Nephron (organoid): ENCODE data around the gene SRGAP3.

Experiments
- H3K27ac Mint-ChIP-seq, 3 experiments: 2 replicates each; pipeline ENCODE4 v1.8.0; 2020; ENCODE audit warnings: mixed read lengths in 3 of 3, mild to moderate bottlenecking in 2 of 3, moderate library complexity in 1 of 3
- H3K27me3 Mint-ChIP-seq: 2 replicates; pipeline ENCODE4 v1.8.0; 2021; ENCODE audit warnings: low read depth, mild to moderate bottlenecking, moderate library complexity, mixed read lengths
- H3K36me3 Mint-ChIP-seq: 2 replicates; pipeline ENCODE4 v1.8.0; 2020; ENCODE audit warnings: low read depth, mixed read lengths
- H3K4me1 Mint-ChIP-seq: 2 replicates; pipeline ENCODE4 v1.8.0; 2020; ENCODE audit warnings: mixed read lengths
- H3K4me3 Mint-ChIP-seq, 3 experiments: 2 replicates each; pipeline ENCODE4 v1.8.0; 2020; ENCODE audit warnings: mild to moderate bottlenecking in 3 of 3, mixed read lengths in 3 of 3, moderate library complexity in 2 of 3
- H3K9me3 Mint-ChIP-seq: 2 replicates; pipeline ENCODE4 v1.8.0; 2020; ENCODE audit warnings: mixed read lengths
- TF ChIP-seq, protein P1 (sequence below), 3 experiments: fragments of 200-600 bp; sonication (generic); IDR thresholded peaks; one replicate each; pipeline ENCODE4 v1.5.0; 2021; ENCODE audit warnings: antibody characterized with exemption in 3 of 3; ENCODE audit not compliant: unreplicated experiment in 3 of 3

Gene SRGAP3

DNA sequence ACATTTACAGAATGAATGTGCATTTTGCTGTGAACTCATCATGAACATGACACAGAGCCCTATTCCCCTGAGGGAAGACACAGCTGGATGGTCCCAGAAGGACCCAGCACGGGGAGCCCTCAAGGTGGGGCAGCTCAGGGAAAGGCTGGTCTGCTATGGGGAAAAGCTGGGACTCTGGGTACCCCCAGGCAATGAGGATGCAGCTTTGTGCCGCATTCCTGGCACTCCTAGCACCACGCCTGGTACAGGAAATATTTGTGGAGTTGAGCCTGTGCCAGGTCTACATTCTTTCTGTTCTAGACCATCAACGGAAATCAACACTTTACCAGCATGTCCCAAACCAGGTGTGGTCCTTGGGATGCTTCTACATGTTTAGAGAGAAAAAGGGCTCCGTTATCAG lies 74.0 kb downstream of the SRGAP3 start:
- TF ChIP-seq, protein P1, sequence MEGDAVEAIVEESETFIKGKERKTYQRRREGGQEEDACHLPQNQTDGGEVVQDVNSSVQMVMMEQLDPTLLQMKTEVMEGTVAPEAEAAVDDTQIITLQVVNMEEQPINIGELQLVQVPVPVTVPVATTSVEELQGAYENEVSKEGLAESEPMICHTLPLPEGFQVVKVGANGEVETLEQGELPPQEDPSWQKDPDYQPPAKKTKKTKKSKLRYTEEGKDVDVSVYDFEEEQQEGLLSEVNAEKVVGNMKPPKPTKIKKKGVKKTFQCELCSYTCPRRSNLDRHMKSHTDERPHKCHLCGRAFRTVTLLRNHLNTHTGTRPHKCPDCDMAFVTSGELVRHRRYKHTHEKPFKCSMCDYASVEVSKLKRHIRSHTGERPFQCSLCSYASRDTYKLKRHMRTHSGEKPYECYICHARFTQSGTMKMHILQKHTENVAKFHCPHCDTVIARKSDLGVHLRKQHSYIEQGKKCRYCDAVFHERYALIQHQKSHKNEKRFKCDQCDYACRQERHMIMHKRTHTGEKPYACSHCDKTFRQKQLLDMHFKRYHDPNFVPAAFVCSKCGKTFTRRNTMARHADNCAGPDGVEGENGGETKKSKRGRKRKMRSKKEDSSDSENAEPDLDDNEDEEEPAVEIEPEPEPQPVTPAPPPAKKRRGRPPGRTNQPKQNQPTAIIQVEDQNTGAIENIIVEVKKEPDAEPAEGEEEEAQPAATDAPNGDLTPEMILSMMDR (IDR thresholded peaks at IDR 0.05; ENCODE audit: unreplicated experiment in 3 of 3) = no peak
- no peaks in the 10 kb centered on the region for H3K27me3 Mint-ChIP-seq
- H3K9me3 Mint-ChIP-seq = no peaks in the 10 kb centered on the region
- no peak overlapping the region for H3K4me3 Mint-ChIP-seq
- H3K36me3 Mint-ChIP-seq = no peaks in the 10 kb centered on the region
- H3K27ac Mint-ChIP-seq = peak overlapping the region in 1 of 3 experiments; percentile 23
- H3K4me1 Mint-ChIP-seq = peaks cover 44% of the 10 kb centered on the region

DNA sequence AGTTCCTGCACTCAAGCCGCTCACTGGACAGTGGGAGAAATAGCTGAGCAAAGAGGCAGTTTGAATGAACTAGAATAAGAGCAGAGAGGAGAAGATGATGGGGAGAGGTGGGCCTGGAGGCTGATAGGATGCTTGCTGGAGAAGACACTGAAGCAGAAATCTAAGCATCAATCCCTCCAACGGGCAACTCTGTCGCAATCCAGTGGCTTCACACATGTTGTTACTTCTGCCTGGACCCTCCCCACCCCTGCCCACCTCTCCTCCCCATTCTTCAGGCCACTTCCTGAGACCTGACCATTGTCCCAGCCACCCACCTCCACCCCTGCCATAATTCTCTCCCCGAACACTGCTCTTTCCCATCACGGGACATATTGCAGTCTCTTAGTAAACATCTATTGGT lies 76.0 kb downstream of the SRGAP3 start:
- H3K36me3 Mint-ChIP-seq = no peaks in the 10 kb centered on the region
- no peaks in the 10 kb centered on the region for H3K27me3 Mint-ChIP-seq
- H3K9me3 Mint-ChIP-seq = no peaks in the 10 kb centered on the region
- H3K4me1 Mint-ChIP-seq = peaks cover 36% of the 10 kb centered on the region
- H3K4me3 Mint-ChIP-seq = no peak overlapping the region
- peak overlapping the region; percentile 34 to 82 (median 47) for H3K27ac Mint-ChIP-seq
- TF ChIP-seq, protein P1 (IDR thresholded peaks at IDR 0.05; ENCODE audit: unreplicated experiment in 3 of 3) = no peak

DNA sequence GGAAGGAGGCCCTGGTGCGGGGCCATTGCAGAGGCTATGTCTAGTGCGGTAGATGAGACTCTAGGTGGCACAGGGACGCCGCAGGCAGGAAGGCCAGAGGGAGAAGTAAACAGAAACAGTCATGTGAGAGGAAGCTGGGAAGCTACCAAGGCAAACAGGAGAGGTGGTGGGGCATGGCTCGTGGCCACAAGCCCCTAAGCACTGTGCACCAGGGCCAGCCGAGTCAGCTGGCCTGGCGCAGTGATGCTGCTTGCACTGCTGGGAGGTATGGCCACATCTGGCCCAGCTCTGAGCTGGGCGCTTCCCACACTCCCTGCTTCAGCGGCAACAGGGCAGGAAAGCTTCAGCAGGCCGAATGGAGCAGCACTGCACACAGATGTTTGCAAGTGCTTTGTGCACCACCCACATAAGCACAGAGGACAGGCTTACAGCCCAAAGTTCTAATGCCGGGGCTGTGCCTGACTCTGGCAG lies 76.6 kb downstream of the SRGAP3 start:
- Mint-ChIP-seq H3K36me3 (no peaks in the 10 kb centered on the region), H3K9me3 (no peaks in the 10 kb centered on the region), H3K4me3 (no peak overlapping the region), H3K4me1 (peaks cover 35% of the 10 kb centered on the region), H3K27me3 (no peaks in the 10 kb centered on the region), H3K27ac (peak overlapping the region; percentile 34 to 82 (median 47))
- TF ChIP-seq, protein P1 (IDR thresholded peaks at IDR 0.05; ENCODE audit: unreplicated experiment in 3 of 3) = no peak

DNA sequence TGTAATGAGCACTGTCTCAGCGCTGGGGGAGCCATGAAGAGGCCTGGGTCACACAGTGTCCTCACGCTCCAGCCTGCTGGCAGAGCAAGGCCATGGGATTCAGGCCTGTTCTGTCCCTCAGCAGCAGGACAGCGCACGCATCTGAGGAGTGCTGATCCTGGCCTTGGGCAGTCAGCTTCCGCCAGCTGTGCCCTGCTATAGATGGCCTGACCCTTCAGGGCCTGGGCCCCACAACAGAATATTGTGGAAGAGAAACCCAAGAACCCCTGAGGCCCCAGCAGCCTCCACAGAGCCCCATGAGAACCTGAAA lies 78.6 kb downstream of the SRGAP3 start:
- no peak overlapping the region for H3K27ac Mint-ChIP-seq

DNA sequence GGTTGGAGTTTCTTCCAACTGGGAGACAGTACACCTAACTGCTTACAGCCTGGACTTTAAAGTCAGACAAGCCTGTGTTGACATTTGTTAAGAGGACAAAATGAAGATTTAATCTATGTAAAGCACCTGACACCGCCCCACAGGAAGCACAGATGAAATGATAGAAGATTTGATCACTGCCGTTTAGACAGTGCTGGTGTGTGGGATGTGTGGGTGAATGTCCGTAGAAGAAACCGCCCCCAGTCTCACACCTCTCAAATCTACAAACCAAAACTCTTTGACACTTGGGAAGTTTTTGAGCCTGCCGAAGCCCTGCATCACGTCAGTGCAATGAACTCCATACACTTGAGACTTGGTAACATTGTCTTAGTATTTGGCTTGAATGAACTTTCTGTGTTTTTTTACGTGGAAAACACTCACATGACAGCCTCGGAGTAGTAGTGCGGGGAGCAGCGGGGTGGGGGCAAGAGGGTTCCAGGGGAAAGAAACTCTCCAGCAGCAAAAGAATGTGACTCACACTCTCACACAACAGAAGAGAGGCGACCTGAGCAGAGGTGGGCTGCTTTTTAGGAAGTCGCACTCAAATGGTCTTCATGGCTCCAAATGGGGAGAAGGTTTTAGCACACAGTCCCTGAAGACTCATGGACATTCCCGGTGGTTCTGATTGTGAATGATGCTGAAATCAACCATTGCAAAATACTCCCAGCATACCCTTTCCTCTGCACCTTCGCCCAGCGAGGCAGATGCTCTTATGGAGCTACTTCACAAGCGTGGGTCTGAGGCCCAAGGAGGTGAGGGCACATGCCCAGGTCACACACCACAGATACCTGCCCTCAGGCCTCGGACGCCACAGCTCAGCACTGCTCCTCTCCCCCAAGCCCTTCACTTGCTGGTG lies 79.2 kb downstream of the SRGAP3 start:
- TF ChIP-seq, protein P1 (IDR thresholded peaks at IDR 0.05; ENCODE audit: unreplicated experiment in 3 of 3) = no peak
- H3K9me3 Mint-ChIP-seq = no peaks in the 10 kb centered on the region
- H3K27me3 Mint-ChIP-seq = no peaks in the 10 kb centered on the region
- H3K27ac Mint-ChIP-seq = no peak overlapping the region
- no peaks in the 10 kb centered on the region for H3K36me3 Mint-ChIP-seq
- H3K4me3 Mint-ChIP-seq = no peak overlapping the region
- H3K4me1 Mint-ChIP-seq = peaks cover 33% of the 10 kb centered on the region

More for the DNA sequence above, 78.6 kb downstream of the SRGAP3 start:
- TF ChIP-seq, protein P1 (IDR thresholded peaks at IDR 0.05; ENCODE audit: unreplicated experiment in 3 of 3) = no peak
- Mint-ChIP-seq H3K4me1 (peaks cover 35% of the 10 kb centered on the region), H3K27me3 (no peaks in the 10 kb centered on the region), H3K9me3 (no peaks in the 10 kb centered on the region), H3K36me3 (no peaks in the 10 kb centered on the region), H3K4me3 (no peak overlapping the region)

DNA sequence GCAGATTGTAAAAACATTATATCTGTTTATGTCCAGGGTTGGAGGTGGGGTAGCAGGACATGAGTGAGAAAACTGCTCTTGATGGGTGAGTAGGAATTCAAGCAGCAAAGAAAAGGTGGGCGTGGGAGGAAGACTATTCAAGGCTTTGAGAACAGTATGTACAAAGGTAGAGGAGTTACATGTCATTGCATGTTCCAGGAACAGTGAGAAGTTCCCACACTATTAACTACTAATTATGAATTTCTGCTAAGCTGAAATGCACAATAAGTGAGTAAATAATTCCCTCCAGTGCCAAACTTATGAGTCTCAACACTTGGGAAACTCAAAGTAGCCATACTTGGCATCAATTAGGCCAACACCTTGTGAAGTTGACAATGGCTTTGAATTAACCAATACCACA lies 80.1 kb downstream of the SRGAP3 start:
- TF ChIP-seq, protein P1 (IDR thresholded peaks at IDR 0.05; ENCODE audit: unreplicated experiment in 3 of 3) = no peak
- H3K9me3 Mint-ChIP-seq = no peaks in the 10 kb centered on the region
- peak overlapping the region in 1 of 3 experiments; percentile 6 for H3K27ac Mint-ChIP-seq
- H3K4me3 Mint-ChIP-seq = no peak overlapping the region
- peaks cover 27% of the 10 kb centered on the region for H3K4me1 Mint-ChIP-seq
- H3K27me3 Mint-ChIP-seq = no peaks in the 10 kb centered on the region
- no peaks in the 10 kb centered on the region for H3K36me3 Mint-ChIP-seq
